Measurements from ENCODE around the gene CERK. TPM values are rescaled to one million over a fixed set of nuclear protein-coding genes. Genes with fewer than 3 reads are reported as not detected.

CERK gene
- total and polyA plus RNA-seq, 2 of the 13 experiments (the other 11 are each of a cell fraction or from before 2014, with no cell fraction given): 40.3 to 41.9 TPM

- TF ChIP-seq THAP8 (CRISPR knock-in tag; IDR thresholded peaks at IDR 0.05; ENCODE audit: borderline replicate concordance) (0 out of 2 replicates have a peak, but pooled peaks have one; percentile 62), HNF4G (IDR thresholded peaks at IDR 0.05; ENCODE audit: borderline replicate concordance, low read depth, low read length) (peak; percentile 80; the same call in 1 of the 2 replicates), HNF4G (CRISPR knock-in tag; IDR thresholded peaks at IDR 0.05; ENCODE audit: borderline replicate concordance, low read depth) (peak; percentile 82; the same call in 1 of the 2 replicates), POLR2AphosphoS5 (IDR thresholded peaks at IDR 0.05; ENCODE audit: low read depth, low read length) (peak; percentile 19; the same call in 1 of the 2 replicates), ZNF501 (CRISPR knock-in tag; IDR thresholded peaks at IDR 0.05) (peak; percentile 67), PBX3 (CRISPR knock-in tag; IDR thresholded peaks at IDR 0.05; ENCODE audit: borderline replicate concordance) (no peak), GABPB1 (CRISPR knock-in tag; IDR thresholded peaks at IDR 0.05) (peak; percentile 79), FOXA3 (CRISPR knock-in tag; IDR thresholded peaks at IDR 0.05) (peak; percentile 79), ZNF576 (CRISPR knock-in tag; IDR thresholded peaks at IDR 0.05) (no peak), JARID2 (CRISPR knock-in tag; IDR thresholded peaks at IDR 0.05; ENCODE audit: insufficient replicate concordance) (no peak), MIER2 (CRISPR knock-in tag; IDR thresholded peaks at IDR 0.05) (peak; percentile 46; the same call in 1 of the 2 replicates), ZNF432 (CRISPR knock-in tag; IDR thresholded peaks at IDR 0.05; ENCODE audit: borderline replicate concordance) (0 out of 2 replicates have a peak, but pooled peaks have one; percentile 14), ATF4 (CRISPR knock-in tag; IDR thresholded peaks at IDR 0.05) (peak in 1 of 2 experiments; percentile 58; a peak in 2 of 4 replicates), TFE3 (CRISPR knock-in tag; IDR thresholded peaks at IDR 0.05) (peak; percentile 89), ZFP91 (CRISPR knock-in tag; IDR thresholded peaks at IDR 0.05; ENCODE audit: borderline replicate concordance) (peak; percentile 86), TOPORS (CRISPR knock-in tag; IDR thresholded peaks at IDR 0.05) (0 out of 2 replicates have a peak, but pooled peaks have one; percentile 34), ZNF678 (CRISPR knock-in tag; IDR thresholded peaks at IDR 0.05) (no peak), SOX13 (IDR thresholded peaks at IDR 0.05) (no peak), SOX13 (CRISPR knock-in tag; conservative IDR thresholded peaks at IDR 0.05 in 1 of 2, IDR thresholded peaks at IDR 0.05 in 1 of 2) (peak in 1 of 2 experiments; percentile 80; a peak in 2 of 4 replicates), ATF5 (CRISPR knock-in tag; IDR thresholded peaks at IDR 0.05; ENCODE audit: low read depth) (no peak)
These were observed 6.6 kb downstream of the CERK start (continued) for GRCh38 chr22:46731246-46732040.

Measured in HepG2 (cell line).